Right lobe of liver (tissue), 4 donors: Measurements from ENCODE around the gene ME1.

Source experiments
- CTCF ChIP-seq, 4 donors: fragments of 200-600 bp in 3 of 4; fragments of 450-650 bp in 1 of 4; IDR thresholded peaks; one replicate each; pipeline versions ENCODE4 v1.5.1 to v1.8.0; 2016 to 2022; ENCODE audit warnings: antibody characterized with exemption in 4 of 4, mild to moderate bottlenecking in 2 of 4
- POLR2A ChIP-seq: fragments of 450-650 bp; IDR thresholded peaks from one replicate; pipeline ENCODE4 v1.6.1; 2017; ENCODE audit warnings: antibody characterized with exemption, mild to moderate bottlenecking
- donor health status: DM: no; HTN: no; CAD: no.
- donor health status: DM: no; HTN: no; CAD: no.
- donor health status: DM: no; HTN: yes; CAD: no.

DNA sequence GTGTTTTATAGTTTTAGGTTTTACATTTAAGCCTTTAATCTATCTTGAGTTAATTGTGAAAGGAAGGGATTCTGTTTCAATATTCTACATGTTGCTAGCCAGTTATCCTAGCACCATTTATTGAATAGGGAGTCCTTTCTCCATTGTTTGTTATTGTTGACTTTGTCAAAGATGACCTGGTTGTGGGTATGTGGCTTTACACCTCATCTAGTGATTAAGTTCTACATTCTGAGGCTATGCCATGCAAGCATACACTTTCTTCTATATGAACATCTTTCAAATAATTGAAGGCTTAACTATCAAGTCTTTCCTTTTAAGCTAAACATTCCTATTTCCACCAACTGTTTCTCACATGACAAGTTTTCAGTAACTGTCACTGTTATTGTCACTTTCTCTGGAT lies 46.1 kb downstream of the ME1 start:
- TF ChIP-seq POLR2A: no peak
- TF ChIP-seq CTCF (IDR thresholded peaks at IDR 0.05): no peak
